BJ (cell line): ENCODE measurements around the gene RFPL4A. TPM values are rescaled to one million over a fixed set of nuclear protein-coding genes. Genes with fewer than 3 reads are reported as not detected.
"Not testable (repeated sequence)": the region's sequence is repeated elsewhere in the genome, so short reads cannot be mapped to it uniquely, and the experiment has no call there.

Experiments used
- CTCF ChIA-PET: fragments of 350-600 bp; formaldehyde crosslinking; extraction: SDS; loops from one replicate; lab custom pipeline; 2021; ENCODE audit warnings: antibody characterized with exemption, inconsistent platforms; lab: Yijun Ruan, JAX
- POLR2A ChIA-PET: fragments of 300-600 bp; sonication (Branson Sonifier 250); formaldehyde crosslinking; extraction: SDS; loops from one replicate; lab custom pipeline; 2021; ENCODE audit warnings: antibody characterized with exemption; lab: Charles Lee
- DNase-seq: peaks from one replicate; pipeline ENCODE4 v3.0.0-alpha.2; 2011; ENCODE audit warnings: low read depth
- H3K27me3 ChIP-seq: 2 replicates; pipeline ENCODE4 v1.6.0; 2011; ENCODE audit warnings: low read length; ENCODE audit not compliant: control insufficient read depth, insufficient read depth
- H3K36me3 ChIP-seq: 2 replicates; pipeline ENCODE4 v1.5.1; 2011; ENCODE audit warnings: low read length; ENCODE audit not compliant: control insufficient read depth, insufficient read depth
- H3K4me3 ChIP-seq: 2 replicates; pipeline ENCODE4 v1.5.1; 2011; ENCODE audit warnings: low read depth, mild to moderate bottlenecking, control low read depth, low read length
- CTCF ChIP-seq: IDR thresholded peaks from 2 replicates; pipeline ENCODE4 v1.5.1; 2011; ENCODE audit warnings: low read depth, mild to moderate bottlenecking, control low read depth, inconsistent platforms, low read length, moderate library complexity; ENCODE audit not compliant: insufficient read depth
- polyA plus RNA-seq: library from polyadenylated mRNA; depleted of rRNA; stranded (reverse); fragments of >200 nt; gene quantifications from 2 replicates; pipeline ENCODE4 v1.2.3, GENCODE V29; 2011

Gene RFPL4A
- polyA plus RNA-seq, 1 experiment: not detected

GRCh38 chr19:55720214-55720746, 38.6 kb upstream of the RFPL4A start:
- Histone ChIP-seq H3K4me3 (no peak overlapping the region), H3K36me3 (no peaks in the 10 kb centered on the region), H3K27me3 (no peaks in the 10 kb centered on the region)
- no peak for TF ChIP-seq CTCF
- CTCF ChIA-PET: no interaction called here
- POLR2A ChIA-PET: no interaction called here
- DNase-seq: no peak

- no peak for DNase-seq
- Histone ChIP-seq H3K4me3 (no peak overlapping the region), H3K27me3 (no peaks in the 10 kb centered on the region), H3K36me3 (no peaks in the 10 kb centered on the region)
- ChIA-PET POLR2A (no interaction called here), CTCF (interaction anchor here (0.6 kb wide), 1 partner anchor 10 kb away, joined by 3 read pairs; no protein-coding TSS in a partner anchor)
- no peak for TF ChIP-seq CTCF
Observed at GRCh38 chr19:55720801-55721200, 38.1 kb upstream of the RFPL4A start.

DNA sequence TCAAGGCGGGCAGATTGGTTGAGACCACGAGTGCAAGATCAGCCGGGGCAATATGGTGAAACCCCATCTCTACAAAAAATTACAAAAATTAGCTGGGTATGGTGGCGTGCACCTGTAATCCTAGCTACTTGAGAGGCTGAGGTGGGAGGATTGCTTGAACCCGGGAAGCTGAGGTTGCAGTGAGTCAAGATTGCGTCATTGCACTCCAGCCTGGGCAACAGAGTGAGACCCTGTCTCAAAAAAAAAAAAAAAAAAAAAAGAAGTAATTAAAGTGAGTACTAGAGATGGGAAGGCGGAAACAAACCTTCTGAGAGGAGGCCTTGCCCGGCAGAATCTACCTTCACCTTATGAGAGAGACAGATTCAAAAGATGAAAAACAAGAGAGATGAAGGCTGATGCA, 35.4 kb upstream of the RFPL4A start:
- no peaks in the 10 kb centered on the region for H3K36me3 ChIP-seq
- TF ChIP-seq CTCF: no peak
- ChIA-PET CTCF (no interaction called here), POLR2A (no interaction called here)
- DNase-seq: no peak
- no peak overlapping the region for H3K4me3 ChIP-seq
- H3K27me3 ChIP-seq: no peaks in the 10 kb centered on the region

DNA sequence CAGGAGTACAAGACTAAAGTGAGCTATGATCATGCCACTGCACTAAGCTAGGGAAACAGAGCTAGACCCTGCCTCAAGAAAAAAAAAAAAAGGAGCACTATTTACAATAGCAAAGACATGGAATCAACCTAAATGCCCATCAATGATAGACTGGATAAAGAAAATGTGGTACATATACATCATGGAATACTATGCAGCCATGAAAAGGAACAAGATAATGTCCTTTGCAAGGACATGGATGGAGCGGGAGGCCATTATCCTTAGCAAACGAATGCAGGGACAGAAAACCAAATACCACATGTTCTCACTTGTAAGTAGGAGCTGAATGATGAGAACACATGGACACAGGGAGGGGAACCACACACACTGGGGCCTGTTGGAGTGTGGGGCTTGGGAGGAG, 28.5 kb upstream of the RFPL4A start:
- H3K4me3 ChIP-seq, H3K27me3 ChIP-seq, CTCF ChIA-PET, H3K36me3 ChIP-seq, POLR2A ChIA-PET, DNase-seq: not testable (repeated sequence)

DNA sequence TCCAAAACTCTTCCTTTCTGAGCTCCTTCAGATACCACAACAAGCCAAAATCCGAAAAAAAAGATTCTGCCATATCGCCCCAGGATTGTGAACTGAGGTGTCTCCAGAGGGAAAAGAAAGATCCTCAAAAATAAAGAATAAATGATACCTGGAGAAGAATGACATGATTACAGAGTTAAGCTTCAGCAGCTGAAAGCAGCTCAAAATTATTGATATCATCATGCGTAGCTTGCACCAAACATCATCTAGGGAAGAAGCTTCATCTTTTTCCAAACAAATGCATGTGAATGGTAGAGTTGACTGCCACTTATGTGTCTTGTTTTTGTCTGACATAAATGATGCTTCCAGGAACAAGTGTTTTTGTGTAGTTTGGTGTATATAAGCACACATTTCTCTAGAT, 20.6 kb upstream of the RFPL4A start, which contains the start of gene NLRP9:
Gene NLRP9 (minus strand): TSS at position 101 of the 400 bp plus-strand sequence. CDS start 28 bp downstream, at position 73.
- no peaks in the 10 kb centered on the region for H3K36me3 ChIP-seq
- H3K4me3 ChIP-seq: no peak within 1 kb of the TSS
- no peak for DNase-seq
- ChIA-PET CTCF (no interaction called here), POLR2A (no interaction called here)
- no peak for TF ChIP-seq CTCF
- H3K27me3 ChIP-seq: no peaks in the 10 kb centered on the region

- no peaks in the 10 kb centered on the region for H3K36me3 ChIP-seq
- no peak for DNase-seq
- TF ChIP-seq CTCF: no peak
- ChIA-PET POLR2A (no interaction called here), CTCF (no interaction called here)
- no peak overlapping the region for H3K4me3 ChIP-seq
- no peaks in the 10 kb centered on the region for H3K27me3 ChIP-seq
Observed at GRCh38 chr19:55750715-55751114, 8.2 kb upstream of the RFPL4A start.
